Measurements from ENCODE around the gene TTR.

Gene TTR

GRCh38 chr18:31581498-31582197 is 10.0 kb upstream of the TTR start:
- no peak for FAIRE-seq

GRCh38 chr18:31583185-31583854 is 8.4 kb upstream of the TTR start:
- no peak for FAIRE-seq

GRCh38 chr18:31585991-31586390 is 5.7 kb upstream of the TTR start:
- no peak for FAIRE-seq

- no peak for FAIRE-seq
Observed at GRCh38 chr18:31586616-31587015, 5.1 kb upstream of the TTR start.

- no peak for FAIRE-seq
Observed at GRCh38 chr18:31587529-31587928, 4.1 kb upstream of the TTR start.

- FAIRE-seq, result no peak
Observed at GRCh38 chr18:31590570-31590969, 1.1 kb upstream of the TTR start.

- no peak for FAIRE-seq
Observed at GRCh38 chr18:31591113-31591512, 564 bp upstream of the TTR start.

- no peak for FAIRE-seq
Observed at GRCh38 chr18:31592506-31593157, 955 bp downstream of the TTR start.

GRCh38 chr18:31595121-31595771 is 3.6 kb downstream of the TTR start:
- FAIRE-seq, result no peak

- no peak for FAIRE-seq
Observed at GRCh38 chr18:31596081-31596872, 4.6 kb downstream of the TTR start.

- FAIRE-seq, result no peak
Observed at GRCh38 chr18:31598021-31598805, 6.5 kb downstream of the TTR start.

GRCh38 chr18:31603315-31603714 is 11.6 kb downstream of the TTR start:
- FAIRE-seq, result no peak

GRCh38 chr18:31606265-31606664 is 14.6 kb downstream of the TTR start:
- no peak for FAIRE-seq

GRCh38 chr18:31607384-31607783 is 15.7 kb downstream of the TTR start:
- no peak for FAIRE-seq

GRCh38 chr18:31609886-31610285 is 18.2 kb downstream of the TTR start:
- no peak for FAIRE-seq

GRCh38 chr18:31610286-31611205 is 18.9 kb downstream of the TTR start:
- no peak for FAIRE-seq

GRCh38 chr18:31611511-31611910 is 19.8 kb downstream of the TTR start:
- FAIRE-seq, result no peak

GRCh38 chr18:31612124-31612523 is 20.4 kb downstream of the TTR start:
- no peak for FAIRE-seq

- no peak for FAIRE-seq
Observed at GRCh38 chr18:31614044-31614443, 22.4 kb downstream of the TTR start.

- no peak for FAIRE-seq
Observed at GRCh38 chr18:31616586-31616985, 24.9 kb downstream of the TTR start.

Measured in endometrium (tissue), 2 donors.